Mucosa of gallbladder (tissue), 1 donor: ENCODE results near the gene RHOF. TPM values are rescaled to one million over a fixed set of nuclear protein-coding genes. Genes with fewer than 3 reads are reported as not detected.

Source experiments
- DNase-seq: peaks from one replicate; pipeline ENCODE4 v3.0.0-alpha.2; 2020; ENCODE audit warnings: low spot score
- total RNA-seq: library from RNA; stranded (reverse); gene quantifications from one replicate; pipeline ENCODE4 v1.2.1, GENCODE V29; 2021
- donor health status: DM: no; HTN: no; CAD: no.

The RHOF gene, protein sequence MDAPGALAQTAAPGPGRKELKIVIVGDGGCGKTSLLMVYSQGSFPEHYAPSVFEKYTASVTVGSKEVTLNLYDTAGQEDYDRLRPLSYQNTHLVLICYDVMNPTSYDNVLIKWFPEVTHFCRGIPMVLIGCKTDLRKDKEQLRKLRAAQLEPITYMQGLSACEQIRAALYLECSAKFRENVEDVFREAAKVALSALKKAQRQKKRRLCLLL
- total RNA-seq = 30.8 TPM

DNA sequence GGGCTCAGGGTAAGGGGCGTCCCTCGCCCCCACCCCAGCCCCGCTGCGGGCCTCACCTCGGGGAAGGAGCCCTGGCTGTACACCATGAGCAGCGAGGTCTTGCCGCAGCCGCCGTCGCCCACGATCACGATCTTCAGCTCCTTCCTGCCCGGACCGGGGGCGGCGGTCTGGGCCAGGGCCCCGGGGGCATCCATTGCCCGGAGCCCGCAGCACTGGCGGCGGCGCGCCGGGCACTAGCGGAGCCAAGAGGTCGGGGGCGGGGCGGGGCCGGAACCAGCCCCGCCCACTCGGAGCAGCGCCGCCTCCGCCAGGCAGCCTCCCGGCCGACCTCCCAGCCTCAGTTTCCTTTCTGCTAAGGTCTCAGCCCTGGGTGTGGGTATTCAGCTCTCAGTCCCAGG, at the start of gene RHOF:
RHOF (minus strand) TSS at position 249 of the 398 bp plus-strand sequence; CDS start at position 194, 55 bp downstream.
- DNase-seq = no peak

DNA sequence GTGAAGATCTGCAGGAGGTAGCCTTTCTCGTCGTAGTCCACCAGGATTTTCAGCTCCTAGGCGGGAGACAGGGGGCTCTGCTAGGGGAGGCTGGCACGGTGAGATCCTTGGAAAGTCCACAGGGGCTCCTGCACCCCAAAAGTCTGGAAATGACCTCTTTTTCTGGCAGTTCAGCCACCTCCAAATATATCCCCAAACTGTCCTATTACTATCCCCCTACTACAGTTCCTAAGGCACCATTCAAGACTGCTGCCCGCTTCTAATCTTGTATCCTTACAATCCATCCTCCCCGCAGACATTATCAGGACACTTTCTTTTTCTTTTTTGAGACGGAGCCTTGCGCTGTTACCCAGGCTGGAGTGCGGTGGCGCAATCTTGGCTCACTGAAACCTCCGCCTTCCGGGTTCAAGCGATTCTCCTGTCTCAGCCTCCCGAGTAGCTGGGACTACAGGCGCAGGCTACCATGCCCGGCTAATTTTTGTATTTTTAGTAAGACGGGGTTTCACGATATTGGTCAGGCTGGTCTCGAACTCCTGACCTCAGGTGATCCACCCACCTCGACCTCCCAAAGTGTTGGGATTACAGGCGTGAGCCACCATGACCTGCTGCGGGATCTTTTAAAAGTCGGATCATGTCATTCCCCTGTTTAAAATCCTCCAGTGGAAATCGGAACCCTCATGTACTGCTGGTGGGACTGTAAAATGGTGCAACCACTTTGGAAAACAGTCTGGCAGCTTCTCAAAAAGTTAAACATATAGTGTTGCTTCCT, 46.7 kb upstream of the RHOF start:
- DNase-seq = no peak

DNA sequence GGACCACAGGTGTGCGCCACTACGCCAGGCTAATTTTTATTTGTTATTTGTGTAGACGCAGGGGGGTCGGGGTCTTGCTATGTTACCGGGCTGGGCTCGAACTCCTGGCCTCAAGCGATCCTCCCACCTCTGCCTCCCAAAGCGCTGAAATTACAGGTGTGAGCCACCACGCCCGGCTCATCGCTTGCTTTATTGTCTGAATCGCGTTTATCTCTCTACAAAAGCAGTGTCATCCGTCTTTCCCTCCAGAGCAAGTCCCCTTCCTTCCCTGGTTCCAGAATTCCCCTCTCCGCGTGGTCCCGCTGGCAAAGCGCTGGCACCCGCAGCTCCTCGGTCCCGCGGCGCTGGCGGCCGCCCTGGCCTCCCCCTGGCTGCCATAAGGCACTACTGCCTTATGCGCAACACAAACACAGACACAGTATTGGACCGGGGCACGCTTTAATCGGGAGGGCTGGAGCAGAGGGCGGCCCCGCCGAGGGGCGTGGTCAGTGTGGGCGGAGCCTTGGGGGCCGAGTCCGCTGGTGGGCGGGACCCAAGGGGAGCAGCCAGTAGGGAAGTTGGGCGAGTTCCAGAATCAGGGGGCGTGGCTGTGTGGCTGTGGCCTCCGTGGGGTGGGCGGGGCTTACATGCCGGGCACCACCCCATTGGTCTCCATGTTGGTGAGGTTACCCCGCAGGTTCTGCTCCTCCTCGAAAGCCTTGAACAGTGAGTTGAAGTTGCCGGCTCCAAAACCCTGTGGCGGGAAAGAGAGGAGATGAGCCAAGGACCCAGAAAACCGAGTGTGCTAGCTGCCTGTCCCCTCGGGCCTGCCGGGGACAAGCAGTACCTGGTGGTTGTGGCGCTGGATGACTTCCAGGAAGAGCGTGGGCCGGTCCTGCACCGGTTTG, 45.9 kb upstream of the RHOF start:
- peak; percentile 100 for DNase-seq

DNA sequence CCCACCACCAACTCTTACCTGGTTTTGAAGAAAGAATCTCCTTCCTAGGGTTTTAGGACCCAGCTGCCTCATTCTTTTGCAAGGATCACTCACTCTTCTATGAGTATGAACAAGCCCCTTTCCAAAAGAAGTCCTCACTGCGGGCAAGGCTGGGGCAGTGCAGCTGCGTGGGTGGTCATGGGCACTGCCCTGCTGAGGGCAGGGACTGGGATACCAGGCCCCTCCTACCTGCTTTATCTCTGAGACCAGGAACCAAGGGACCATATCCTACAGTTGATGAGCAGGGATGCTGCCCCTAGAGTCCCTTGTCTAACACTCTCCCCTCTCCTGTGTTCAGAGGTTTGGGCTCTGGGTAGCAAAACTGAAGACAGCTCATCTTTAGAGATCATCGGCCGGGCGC, 44.6 kb upstream of the RHOF start:
- DNase-seq = no peak

DNA sequence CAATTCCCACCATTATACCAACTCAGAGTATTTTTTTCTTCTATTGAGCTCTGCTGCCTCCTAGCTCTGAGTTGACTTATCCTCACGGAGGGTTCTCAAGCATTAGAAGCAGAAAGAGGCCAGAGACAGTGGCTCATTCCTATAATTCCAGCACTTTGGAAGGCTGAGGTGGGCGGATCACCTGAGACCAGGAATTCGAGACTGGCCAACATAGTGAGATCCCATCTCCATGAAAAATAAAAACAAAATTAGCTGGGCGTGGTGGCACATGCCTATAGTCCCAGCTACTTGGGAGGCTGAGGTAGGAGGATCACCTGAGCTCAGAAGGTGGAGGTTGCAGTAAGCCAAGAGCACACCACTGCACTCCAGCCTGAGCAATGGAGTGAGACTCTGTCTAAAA, 44.2 kb upstream of the RHOF start:
- no peak for DNase-seq

DNA sequence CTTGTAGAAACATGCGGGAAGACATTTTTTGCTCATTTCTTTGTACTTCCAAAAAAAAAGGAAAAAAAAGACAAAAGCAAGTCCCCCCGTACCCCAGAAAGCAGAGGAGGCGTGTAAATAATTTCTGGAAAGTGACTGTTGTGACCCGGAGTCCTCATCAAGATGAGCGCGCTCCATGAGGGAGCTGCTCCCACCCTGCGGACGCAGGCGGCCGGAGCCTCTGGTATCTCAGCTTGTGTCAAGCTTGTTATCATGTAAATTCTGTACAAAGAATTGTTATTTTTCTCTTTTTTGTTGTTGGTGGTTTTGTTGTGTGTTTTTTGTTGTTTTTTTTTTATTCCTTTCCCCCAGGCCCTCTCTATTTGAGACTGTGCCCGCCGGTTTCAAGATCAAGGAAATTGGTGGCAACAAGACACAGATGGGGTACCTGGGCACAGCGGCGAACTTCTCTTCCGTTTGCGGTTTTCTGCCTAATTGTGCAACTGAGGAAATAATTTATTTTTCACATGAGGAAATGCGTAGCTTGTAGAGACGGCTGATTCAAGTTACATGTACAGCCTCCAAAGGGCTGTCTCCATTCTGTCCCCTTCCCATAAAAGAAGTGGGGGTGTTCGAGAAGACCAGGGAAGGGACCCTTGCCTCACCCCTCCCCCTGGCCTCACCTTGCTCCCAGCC, 38.2 kb upstream of the RHOF start:
- no peak for DNase-seq

DNA sequence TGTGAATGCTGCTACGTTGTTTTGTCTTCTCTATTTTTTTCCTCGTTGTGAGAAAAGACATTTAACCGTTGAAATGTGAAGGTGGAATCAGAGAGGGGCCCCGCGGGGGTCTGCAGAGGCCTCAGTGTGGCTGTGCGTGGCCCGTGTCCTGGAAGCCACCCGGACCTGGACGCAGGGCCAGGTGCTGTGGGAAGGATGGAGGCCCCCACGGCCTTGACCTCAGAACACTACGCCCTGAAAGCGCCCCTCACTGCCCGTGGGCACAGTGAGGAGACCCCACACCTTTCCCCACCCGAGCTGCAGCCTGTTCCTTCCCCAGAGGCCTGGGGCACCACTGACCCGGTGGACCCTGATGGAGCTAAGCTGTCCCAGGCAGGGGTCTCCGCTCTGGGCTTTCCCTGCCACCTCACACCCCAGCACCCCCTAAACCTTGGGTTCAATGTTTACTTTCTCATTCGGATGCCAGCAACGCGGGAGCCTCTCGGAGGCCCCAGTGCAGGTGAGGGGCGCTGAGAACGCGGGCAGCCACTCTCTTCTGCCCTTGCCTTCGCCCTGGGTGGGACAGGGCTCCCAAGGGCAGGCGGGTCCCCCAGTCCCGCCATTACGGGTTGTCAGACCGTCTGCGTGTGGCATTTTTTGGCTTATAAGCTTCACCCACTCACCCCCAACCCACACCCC, 37.2 kb upstream of the RHOF start:
- no peak for DNase-seq

DNA sequence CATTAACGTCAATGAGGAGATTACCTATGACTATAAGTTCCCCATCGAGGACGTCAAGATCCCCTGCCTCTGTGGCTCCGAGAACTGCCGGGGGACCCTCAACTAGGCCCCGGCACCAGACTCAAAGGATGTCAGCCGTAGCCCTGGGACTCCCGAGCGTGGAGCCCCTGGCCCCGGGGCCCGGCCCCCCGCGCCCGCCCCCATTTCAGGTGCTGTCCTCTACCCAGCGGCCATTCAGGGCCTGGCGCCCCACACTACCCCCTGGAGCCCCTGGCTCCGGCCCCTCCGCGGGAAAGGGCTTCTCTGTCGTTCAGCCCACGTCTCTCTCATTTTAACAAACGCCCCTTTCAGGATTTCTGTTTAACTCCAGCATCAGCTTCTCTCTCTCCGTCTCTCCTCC, 36.6 kb upstream of the RHOF start:
- DNase-seq = no peak

DNA sequence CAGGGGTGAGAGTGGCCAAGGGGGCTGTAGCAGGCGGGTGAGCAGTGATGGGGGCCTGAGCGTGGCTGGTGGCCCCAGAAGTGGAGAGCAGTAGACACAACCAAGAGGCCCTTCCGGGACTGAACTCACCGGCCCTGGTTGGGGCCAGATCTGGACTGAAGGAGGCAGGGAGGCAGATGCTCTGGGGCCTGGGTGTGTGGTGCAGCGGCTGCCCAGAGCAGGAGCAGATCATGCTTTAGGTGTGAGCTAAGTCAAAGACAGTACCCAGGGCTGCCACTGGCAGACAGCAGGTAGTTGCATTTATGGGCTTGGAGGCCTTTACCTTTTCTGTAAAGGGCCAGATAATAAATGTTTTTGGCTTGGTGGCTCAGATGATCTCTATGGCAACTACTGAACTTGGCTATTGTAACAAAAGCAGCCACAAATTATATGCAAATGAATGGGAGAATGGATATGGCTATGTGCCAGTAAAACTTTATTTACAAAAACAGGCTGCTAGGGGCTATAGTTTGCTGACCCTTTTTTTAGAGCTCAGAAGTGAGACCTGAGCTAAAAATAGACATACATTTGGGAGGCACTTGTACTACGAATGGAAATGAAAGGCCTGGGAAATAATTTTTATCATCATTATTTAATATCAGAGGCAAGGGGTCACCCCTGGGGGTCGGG, 35.9 kb upstream of the RHOF start:
- no peak for DNase-seq

DNA sequence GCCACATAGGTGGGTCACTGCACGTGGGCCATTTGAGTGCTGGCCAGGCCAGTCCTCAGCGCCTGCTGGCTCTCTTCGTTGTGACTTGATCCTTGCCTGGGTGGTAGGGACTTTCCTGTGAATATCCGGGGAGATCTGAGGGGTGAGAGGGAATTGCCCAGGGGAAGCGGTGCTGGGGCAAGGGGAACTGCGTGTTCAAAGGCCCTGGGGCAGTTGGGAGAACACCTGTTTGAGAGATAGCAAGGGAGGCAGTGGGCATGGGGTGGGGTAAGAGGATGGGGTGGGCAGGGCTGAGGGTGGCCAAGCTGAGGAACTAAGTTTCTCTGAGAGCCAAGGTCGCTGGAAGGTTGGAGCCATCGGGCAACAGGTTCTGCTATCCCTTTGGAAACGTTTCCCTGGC, 35.3 kb upstream of the RHOF start:
- no peak for DNase-seq

DNA sequence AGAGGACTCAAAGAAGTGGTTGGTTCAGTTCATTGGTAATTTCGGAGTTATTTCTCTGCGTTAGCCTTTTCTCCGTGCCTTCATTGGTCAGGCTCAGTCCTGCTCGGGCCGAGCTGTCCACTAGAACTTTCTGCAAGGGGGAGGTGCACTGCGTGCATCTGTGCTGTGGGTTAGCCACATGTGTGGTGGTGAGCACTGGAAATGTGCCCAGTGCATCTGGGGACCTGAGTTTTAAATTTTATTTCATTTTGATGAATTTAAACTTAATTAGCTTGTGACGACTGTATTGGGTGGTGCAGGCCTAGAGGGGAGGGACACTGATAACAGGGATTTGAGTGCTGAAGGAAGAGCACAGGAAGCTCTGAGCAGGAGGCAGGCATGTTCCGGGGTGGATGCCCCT, 34.8 kb upstream of the RHOF start:
- DNase-seq = no peak

DNA sequence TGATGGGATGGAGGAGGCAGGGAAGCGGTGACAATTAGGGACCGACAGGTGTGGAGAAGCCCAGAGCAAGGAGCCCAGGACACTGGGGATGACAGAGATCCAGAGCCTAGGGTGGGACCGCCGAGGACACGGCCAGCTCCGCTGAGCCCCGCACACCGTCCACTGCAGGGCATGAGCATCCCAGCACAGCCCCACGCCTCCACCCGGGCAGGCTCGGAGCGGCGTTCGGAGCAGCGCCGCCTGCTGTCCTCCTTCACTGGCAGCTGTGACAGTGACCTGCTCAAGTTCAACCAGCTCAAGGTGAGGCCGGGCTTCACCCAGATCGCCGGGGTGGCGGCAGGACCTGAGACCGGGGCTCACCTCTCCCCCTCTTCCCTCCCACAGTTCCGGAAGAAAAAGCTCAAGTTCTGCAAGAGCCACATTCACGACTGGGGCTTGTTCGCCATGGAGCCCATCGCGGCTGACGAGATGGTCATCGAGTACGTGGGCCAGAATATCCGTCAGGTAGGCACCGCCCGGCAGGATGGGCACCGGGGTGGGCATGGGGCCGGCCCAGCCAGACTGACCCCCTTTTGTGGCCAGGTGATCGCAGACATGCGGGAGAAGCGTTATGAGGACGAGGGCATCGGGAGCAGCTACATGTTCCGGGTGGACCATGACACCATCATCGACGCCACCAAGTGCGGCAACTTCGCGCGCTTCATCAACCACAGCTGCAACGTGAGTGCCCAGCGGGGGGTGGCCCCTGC, 34.0 kb upstream of the RHOF start:
- no peak for DNase-seq

DNA sequence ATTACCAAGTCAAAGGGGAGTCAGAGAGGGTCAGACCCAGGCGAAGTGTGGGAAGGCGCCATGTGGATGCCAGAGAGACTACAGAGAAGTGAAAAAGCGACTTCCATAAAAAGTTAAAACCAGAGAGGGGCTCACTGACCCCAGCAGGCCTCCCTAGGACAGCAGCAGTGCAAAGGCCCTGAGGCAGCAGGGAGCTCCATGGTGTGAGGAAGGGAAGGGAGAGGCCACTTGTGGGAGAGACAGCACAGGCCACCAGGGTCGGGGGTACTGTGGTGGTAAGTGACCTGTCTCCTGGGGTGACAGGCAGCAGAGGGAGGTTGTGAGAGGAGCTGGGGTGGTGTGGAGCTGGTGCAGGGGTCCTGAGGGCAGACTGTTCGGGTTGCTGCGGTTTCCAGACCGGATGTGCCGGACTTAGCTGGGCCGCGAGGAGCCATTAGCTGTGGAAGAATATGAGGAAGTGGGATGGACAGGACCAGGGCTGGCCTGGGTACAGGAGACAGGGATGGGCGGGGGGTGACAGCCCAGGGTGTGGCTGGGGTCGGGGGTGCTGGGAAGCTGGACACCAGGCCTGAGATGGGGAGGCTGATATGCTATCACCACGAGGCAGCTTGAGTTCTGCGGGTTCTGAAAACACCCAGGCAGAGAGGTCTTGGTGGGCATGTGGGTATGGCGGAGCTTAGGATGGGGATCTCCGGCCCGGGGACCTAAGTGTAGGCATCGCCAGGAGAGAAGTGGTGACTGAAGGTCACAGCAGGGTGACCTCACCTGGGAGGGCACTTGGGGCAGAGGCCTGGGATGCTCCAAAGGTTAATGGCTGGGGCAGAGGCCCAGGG, 33.0 kb upstream of the RHOF start:
- no peak for DNase-seq

DNA sequence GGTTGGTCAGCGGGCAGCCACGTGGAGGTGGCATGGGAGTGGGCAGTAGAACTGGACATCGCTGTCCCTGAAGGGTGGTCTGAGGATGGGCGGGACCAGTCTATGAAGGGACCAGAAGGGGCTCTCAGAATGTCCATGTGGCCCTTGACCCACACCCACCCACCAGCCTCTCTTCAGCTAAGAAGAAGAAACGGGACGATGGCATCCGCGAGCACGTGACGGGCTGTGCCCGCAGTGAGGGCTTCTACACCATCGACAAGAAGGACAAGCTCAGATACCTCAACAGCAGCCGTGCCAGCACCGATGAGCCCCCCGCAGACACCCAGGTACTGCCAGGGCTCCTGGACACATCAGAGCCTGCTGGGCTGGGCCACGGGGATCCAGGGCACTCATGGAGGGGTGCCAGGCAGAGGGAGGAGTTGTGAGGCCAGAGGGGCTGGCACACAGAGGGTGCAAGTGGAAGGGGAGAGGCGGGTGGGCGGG, 31.6 kb upstream of the RHOF start:
- DNase-seq = no peak

DNA sequence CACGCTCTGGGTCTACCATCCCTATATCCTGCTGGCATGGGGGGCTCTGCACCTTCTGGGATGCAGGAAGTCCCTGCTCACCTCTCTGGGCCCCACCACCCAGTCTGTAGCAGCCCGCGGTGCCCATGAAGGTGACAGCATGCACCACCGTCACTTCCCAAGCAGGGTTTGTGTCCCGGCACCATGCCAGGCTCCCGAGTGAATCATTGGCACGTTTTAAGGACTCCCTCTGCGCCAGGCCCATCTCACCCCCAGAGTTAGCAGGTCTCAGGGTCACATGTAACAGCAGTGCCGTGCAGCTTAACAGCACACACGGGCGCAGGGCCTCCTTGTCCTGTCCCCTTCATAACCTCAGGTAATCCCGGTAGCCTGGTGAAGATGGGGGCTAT, 30.2 kb upstream of the RHOF start:
- no peak for DNase-seq

DNA sequence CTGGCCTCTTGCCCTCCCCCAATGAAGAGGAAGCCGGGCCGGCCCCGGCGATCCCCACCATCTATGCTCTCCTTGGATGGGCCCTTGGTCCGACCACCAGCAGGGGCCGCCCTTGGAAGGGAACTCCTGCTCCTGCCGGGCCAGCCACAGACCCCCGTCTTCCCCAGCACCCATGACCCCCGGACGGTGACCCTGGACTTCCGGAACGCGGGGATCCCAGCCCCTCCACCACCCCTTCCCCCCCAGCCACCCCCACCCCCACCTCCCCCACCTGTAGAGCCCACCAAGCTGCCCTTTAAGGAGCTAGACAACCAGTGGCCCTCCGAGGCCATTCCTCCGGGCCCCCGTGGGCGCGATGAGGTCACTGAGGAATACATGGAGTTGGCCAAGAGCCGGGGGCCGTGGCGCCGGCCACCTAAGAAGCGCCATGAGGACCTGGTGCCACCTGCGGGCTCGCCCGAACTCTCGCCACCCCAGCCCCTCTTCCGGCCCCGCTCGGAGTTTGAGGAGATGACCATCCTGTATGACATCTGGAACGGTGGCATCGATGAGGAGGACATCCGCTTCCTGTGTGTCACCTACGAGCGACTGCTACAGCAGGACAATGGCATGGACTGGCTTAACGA, 29.7 kb upstream of the RHOF start:
- no peak for DNase-seq

DNA sequence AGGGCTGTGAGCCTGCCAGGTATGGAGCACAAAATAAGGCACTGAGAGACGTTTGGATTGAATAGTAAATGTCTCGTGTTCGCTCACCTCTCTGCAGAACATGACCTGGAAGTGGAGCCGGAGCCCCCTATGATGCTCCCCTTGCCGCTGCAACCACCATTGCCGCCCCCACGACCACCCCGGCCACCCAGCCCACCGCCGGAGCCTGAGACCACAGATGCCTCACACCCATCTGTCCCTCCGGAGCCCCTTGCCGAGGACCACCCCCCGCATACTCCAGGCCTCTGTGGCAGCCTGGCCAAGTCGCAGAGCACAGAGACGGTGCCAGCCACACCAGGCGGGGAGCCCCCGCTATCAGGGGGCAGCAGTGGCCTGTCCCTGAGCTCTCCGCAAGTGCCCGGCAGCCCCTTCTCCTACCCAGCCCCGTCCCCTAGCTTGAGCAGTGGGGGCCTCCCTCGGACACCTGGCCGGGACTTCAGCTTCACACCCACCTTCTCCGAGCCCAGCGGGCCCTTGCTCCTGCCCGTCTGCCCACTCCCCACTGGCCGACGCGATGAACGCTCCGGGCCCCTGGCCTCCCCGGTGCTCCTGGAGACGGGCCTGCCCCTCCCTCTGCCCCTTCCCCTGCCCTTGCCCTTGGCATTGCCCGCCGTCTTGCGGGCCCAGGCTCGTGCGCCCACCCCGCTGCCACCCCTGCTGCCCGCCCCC, 29.1 kb upstream of the RHOF start:
- no peak for DNase-seq

DNA sequence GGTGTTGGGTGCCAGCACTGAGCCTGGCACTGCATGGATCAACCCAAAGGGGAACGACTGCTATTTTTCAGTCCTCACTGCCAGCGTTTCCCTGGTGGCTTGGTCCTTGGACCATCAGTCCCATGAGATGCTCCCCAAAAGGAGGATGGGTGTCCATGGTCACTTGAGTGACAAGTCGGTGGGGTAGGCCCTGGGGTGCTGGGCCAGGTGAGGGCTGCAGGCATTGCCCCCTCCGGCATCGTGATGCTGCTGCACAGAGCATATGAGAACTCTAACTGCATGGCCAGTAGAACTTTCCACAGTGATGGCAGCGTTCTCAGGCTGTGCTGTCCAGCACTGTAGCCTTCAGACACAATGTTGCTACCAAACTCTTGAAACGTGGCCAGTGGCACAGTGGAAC, 26.6 kb upstream of the RHOF start:
- no peak for DNase-seq
